Mucosa of descending colon (tissue), 3 donors: Measurements from ENCODE around the gene PIK3R5. TPM values are rescaled to one million over a fixed set of nuclear protein-coding genes. Genes with fewer than 3 reads are reported as not detected.

ENCODE experiments used
- ATAC-seq: fragments of 200-7000 bp; cut with Tn5 transposase; one replicate; pipeline ENCODE4 v1.9.1; 2020; ENCODE audit warnings: mild to moderate bottlenecking, moderate library complexity
- DNase-seq, 3 donors: peaks; one replicate each; pipeline ENCODE4 v3.0.0-alpha.2; 2020
- H3K36me3 ChIP-seq: fragments of 200-600 bp; one replicate; pipeline ENCODE4 v1.8.0; 2021; ENCODE audit warnings: low read depth, mild to moderate bottlenecking
- H3K4me1 ChIP-seq: fragments of 200-600 bp; one replicate; pipeline ENCODE4 v1.8.0; 2021; ENCODE audit warnings: low read depth, mild to moderate bottlenecking
- H3K4me3 ChIP-seq: fragments of 200-600 bp; one replicate; pipeline ENCODE4 v1.8.0; 2021; ENCODE audit warnings: mild to moderate bottlenecking
- H3K9me3 ChIP-seq: fragments of 200-600 bp; one replicate; pipeline ENCODE4 v1.8.0; 2021; ENCODE audit warnings: mild to moderate bottlenecking
- CTCF ChIP-seq: fragments of 200-600 bp; IDR thresholded peaks from one replicate; pipeline ENCODE4 v1.8.0; 2022; ENCODE audit warnings: antibody characterized with exemption, mild to moderate bottlenecking
- intact Hi-C, 2 donors: fragments of 100-400 bp; cut with DNase I in 1 of 2; cut with micrococcal nuclease in 1 of 2; formaldehyde crosslinking; loops; one replicate each; pipeline versions ENCODE4 v1.11.0 to v1.11.1; 2022; cut with DNase I, micrococcal nuclease
- total RNA-seq, 3 donors: library from RNA; stranded (reverse); fragmentation: NEBNext Ultra II Directional in 2 of 3; extraction: Animal tissue kit (Norgen Biotek cat#: 25700) in 2 of 3; gene quantifications; one replicate each; pipeline versions ENCODE4 v1.2.1 to v1.2.4, GENCODE V29; 2021 to 2023
- donor health status: DM: no; HTN: no; CAD: no; lungs with moderate emphysema.
- donor health status: DM: no; HTN: no; CAD: no.
- donor health status: DM: no; HTN: yes; CAD: no.

PIK3R5 gene
- total RNA-seq, 3 donors from 2014 or later = 2.7 to 10.4 (median 6.8) TPM

- Histone ChIP-seq H3K36me3 (no peaks in the 10 kb centered on the region), H3K4me1 (no peaks in the 10 kb centered on the region), H3K9me3 (no peaks in the 10 kb centered on the region), H3K4me3 (no peak overlapping the region)
- ATAC-seq (no peak), DNase-seq (no peak)
- TF ChIP-seq CTCF = no peak
- intact Hi-C loops = no loop called here
Observed at GRCh38 chr17:8835631-8836364, 129.7 kb downstream of the PIK3R5 start.

- H3K4me1 ChIP-seq = no peaks in the 10 kb centered on the region
- no peak for DNase-seq
- no peaks in the 10 kb centered on the region for H3K9me3 ChIP-seq
- H3K36me3 ChIP-seq = no peaks in the 10 kb centered on the region
- ATAC-seq = no peak
- no peak for TF ChIP-seq CTCF
- no peak overlapping the region for H3K4me3 ChIP-seq
- intact Hi-C loops = no loop called here
Observed at GRCh38 chr17:8835106-8835505, 130.4 kb downstream of the PIK3R5 start.

GRCh38 chr17:8832711-8833352 is 132.7 kb downstream of the PIK3R5 start:
- no peak overlapping the region for H3K4me3 ChIP-seq
- intact Hi-C loops = no loop called here
- no peaks in the 10 kb centered on the region for H3K36me3 ChIP-seq
- DNase-seq (peak in 2 of 3 donors; percentile 63 to 67), ATAC-seq (peak; percentile 63)
- no peaks in the 10 kb centered on the region for H3K4me1 ChIP-seq
- TF ChIP-seq CTCF = peak; percentile 58
- no peaks in the 10 kb centered on the region for H3K9me3 ChIP-seq

GRCh38 chr17:8831234-8831849 is 134.2 kb downstream of the PIK3R5 start:
- intact Hi-C loops = no loop called here
- TF ChIP-seq CTCF = no peak
- Histone ChIP-seq H3K4me3 (no peak overlapping the region), H3K4me1 (no peaks in the 10 kb centered on the region), H3K36me3 (no peaks in the 10 kb centered on the region), H3K9me3 (no peaks in the 10 kb centered on the region)
- ATAC-seq (no peak), DNase-seq (no peak)

- Histone ChIP-seq H3K9me3 (no peaks in the 10 kb centered on the region), H3K36me3 (no peaks in the 10 kb centered on the region), H3K4me3 (no peak overlapping the region), H3K4me1 (no peaks in the 10 kb centered on the region)
- no peak for DNase-seq
- intact Hi-C loops = no loop called here
- no peak for TF ChIP-seq CTCF
- ATAC-seq = no peak
Observed at GRCh38 chr17:8830141-8830540, 135.4 kb downstream of the PIK3R5 start.
